NCI-H1694 (cell line): ENCODE measurements around the gene SNRPA.
"Not testable (repeated sequence)": the region's sequence is repeated elsewhere in the genome, so short reads cannot be mapped to it uniquely, and the experiment has no call there.

Experiments used
- DNase-seq: peaks from one replicate; lab custom pipeline; 2025; lab: John Stamatoyannopoulos, UW

Gene SNRPA

GRCh38 chr19:40777645-40777936 lies 26.6 kb downstream of the SNRPA start:
- no peak for DNase-seq

DNA sequence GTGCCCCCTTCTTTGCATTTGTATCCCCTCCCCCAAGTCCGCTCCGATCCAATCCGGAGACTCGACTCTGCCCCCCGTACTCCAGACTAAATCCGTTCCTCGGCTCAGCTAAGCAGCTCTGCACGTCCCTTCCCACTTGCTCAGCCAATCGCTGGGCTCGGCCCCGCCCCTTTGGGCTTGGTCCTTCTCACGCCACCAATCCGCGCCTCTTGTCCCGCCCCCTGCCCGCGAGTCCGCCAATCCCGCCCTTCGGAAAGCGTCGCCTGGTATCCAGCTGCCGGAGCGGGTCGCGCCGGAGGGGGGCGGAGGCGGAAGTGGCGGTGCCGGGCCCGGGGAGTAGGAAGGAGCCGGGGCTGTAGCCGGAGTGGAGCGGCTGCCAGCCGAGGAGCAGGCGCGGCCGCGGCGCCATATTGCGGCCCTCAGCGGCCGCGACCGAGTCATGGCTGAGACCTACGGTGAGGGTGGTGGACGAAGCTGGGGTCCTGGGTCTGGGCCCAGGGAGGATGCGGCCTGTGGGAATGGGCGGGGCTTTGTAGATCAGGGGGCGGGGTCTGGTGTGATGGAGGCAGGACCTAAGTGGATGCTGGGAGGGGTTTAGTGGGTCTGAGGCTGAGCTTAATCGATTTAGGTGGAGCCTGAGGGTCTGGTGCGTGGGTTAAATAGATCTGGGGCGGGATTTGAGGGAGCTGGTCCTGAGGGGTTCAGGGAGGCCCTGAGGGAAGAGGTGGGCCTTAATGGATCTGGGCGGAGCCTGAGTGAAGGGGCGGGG lies 27.1 kb downstream of the SNRPA start, which contains the start of gene RAB4B:
Gene RAB4B (plus strand): TSS at position 311 of the 769 bp plus-strand sequence. CDS start 129 bp downstream, at position 440.
- peak; percentile 99 for DNase-seq

- no peak for DNase-seq
These were observed 27.8 kb downstream of the SNRPA start for GRCh38 chr19:40778706-40779284.

GRCh38 chr19:40780582-40780981 lies 29.6 kb downstream of the SNRPA start:
- DNase-seq: no peak

- no peak for DNase-seq
These were observed 30.1 kb downstream of the SNRPA start for GRCh38 chr19:40781140-40781539.

- no peak for DNase-seq
These were observed 32.7 kb downstream of the SNRPA start for GRCh38 chr19:40783711-40784110.

- DNase-seq: not testable (repeated sequence)
These were observed 33.1 kb downstream of the SNRPA start for GRCh38 chr19:40784146-40784545.

GRCh38 chr19:40785526-40785925 lies 34.5 kb downstream of the SNRPA start:
- no peak for DNase-seq

DNA sequence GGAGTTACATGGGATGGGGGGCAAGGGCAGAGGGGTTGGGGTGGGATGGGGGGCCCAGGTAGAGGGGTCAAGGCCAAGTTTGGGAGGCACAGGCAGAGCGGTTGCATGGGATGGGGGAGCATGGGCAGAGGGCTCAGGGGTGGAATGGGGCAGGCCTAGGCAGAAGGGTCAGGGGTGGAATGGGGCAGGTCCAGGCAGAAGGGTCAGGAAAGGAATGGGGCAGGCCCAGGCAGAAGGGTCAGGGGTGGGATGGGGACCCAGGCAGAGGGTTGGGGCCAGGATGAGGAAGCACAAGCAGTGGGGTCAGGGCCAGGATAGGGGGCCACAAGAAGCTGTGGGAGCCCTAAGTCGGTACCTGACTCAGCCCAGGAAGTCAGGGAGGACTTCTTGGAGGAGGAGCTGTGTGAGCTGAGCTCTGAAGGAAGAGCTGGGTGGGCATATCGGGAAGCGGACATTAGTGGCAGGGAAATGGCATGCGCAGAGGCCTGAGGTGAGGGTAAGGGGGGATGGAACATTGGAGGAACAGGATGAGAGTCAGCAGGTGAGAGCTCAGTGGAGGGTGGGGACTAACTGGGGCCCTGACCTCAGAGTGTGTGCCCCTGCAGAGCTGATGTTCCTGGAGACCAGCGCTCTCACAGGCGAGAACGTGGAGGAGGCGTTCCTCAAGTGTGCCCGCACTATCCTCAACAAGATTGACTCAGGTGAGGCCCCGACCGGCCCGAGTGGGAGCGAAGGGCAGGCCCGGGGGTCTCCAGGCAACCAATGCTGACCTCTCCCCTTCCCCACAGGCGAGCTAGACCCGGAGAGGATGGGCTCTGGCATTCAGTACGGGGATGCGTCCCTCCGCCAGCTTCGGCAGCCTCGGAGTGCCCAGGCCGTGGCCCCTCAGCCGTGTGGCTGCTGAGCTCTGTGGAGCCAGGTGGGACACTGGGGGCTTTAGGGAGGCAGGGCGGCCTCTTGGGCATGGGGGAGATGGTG lies 35.3 kb downstream of the SNRPA start:
- no peak for DNase-seq

DNA sequence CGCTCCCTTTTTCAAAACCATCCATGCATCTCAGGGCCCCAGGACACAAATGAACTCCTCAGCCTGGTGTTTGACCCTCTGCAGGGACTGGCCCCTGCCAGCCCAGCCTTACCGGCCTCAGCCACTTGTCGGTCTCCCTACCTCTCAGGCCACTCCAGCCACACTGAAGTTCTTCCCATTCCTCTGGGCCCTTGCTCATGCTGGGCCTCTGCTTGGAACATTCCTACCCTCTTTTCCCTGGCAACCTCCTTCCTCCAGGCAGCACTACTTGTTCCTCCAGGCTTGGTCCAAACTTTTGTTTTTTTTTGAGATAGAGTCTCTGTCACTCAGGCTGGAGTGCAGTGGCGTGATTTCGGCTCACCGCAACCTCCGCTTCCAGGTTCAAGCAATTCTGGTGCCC lies 40.3 kb downstream of the SNRPA start:
- DNase-seq: no peak

DNA sequence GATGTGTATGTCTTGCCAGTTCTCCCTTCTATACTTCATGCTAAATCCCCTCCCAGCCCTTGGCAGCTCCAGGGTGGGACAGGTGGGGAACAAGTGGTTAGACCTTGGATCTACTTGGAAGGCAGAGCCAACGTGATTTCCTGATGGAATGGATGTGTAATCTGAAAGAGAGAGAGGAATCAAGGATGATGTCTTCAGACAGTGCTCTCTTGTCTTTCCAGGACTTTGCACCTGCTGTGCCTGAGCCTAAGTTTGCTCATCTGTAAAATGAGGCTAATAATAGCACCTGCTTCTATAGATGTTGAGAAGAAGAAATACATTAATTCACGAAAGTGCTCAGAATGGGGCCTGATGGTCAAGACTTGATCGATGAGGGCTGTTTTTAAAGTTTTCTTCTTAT lies 41.0 kb downstream of the SNRPA start:
- no peak for DNase-seq

DNA sequence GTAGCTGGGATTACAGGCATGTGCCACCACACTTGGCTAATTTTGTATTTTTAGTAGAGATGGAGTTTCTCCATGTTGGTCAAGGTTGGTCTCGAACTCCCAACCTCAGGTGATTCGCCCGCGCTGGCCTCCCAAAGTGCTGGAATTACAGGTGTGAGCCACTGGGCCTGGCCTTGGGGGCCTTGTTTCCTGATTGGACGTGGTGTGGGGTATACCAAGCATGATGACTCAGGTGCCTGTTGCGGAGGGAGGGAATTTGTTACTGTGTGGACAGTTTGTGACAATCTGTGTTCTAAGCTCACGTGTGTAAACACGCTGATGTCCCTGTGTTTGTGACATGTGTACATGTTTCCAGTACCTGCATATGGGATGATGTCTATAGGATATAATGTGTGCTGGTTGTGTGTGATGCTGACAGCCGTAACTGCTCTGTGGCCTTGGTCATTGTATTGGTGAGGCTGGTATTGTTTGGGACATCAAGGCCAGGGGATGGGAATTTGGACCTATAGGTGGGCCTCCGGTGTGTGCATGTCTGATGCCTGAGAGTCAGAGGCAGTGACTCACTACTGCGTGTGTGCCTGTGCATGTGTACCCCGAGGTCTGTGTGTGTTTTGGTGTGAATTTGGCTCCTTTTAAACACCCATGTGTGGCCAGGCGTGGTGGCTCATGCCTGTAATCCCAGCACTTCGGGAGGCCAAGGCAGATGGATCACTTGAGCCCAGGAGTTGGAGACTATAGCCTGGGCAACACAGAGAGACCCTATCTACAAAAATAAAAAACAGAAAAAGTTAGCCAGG lies 46.4 kb downstream of the SNRPA start:
- no peak for DNase-seq

DNA sequence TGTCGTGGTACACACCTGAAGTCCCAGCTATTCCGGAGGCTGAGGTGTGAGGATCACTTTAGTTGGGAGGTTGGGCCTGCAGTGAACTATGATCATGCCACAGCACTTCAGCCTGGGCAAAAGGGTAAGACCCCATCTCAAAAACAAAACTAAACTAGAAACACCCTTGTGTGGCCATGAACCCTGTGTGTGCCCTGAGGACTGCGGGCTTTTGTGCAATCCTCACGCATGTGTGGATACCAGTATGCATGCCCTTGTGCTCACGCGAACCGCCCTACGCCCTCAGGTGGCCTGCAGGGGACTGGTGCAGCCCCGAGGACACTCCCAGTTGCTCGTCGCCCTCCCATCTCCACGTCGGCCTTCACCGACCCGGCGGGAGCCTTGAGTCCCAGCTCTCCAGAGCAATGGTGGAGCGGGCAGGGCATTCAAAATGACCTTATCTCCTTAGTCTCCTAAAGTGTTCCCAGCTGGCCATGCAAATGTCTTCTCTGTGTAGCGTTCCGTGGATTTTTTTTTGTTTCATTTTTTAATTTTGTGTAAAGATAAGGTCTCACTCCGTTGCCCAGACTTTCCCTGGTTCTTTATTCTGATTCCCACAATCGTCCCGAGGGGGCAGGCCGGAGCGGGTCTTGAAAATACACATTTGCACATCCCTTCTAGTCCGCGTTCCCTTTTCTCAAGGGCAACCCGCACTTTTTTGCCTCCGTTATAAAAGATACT lies 47.1 kb downstream of the SNRPA start:
- no peak for DNase-seq

- DNase-seq: peak; percentile 98
These were observed 47.9 kb downstream of the SNRPA start, which contains the start of gene EGLN2 for GRCh38 chr19:40798683-40799557. TSS of gene EGLN2 (plus strand) at chr19:40799191. CDS start at chr19:40800573, 1,382 bp downstream.

GRCh38 chr19:40799558-40800338 lies 48.7 kb downstream of the SNRPA start:
- no peak for DNase-seq

- DNase-seq: no peak
These were observed 49.5 kb downstream of the SNRPA start for GRCh38 chr19:40800339-40800996.

DNA sequence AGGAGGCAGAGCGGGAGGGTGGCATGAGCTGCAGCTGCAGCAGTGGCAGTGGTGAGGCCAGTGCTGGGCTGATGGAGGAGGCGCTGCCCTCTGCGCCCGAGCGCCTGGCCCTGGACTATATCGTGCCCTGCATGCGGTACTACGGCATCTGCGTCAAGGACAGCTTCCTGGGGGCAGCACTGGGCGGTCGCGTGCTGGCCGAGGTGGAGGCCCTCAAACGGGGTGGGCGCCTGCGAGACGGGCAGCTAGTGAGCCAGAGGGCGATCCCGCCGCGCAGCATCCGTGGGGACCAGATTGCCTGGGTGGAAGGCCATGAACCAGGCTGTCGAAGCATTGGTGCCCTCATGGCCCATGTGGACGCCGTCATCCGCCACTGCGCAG lies 50.0 kb downstream of the SNRPA start:
- no peak for DNase-seq

GRCh38 chr19:40801426-40802299 lies 50.7 kb downstream of the SNRPA start:
- DNase-seq: no peak
